DMS53 treated with DMSO at 0.1 percent for 48 hours (cell line): ENCODE measurements around the gene MAP2K6.
A peak's percentile ranks its signal among the peaks of the same experiment; 100 is the strongest.

Experiments used
- DNase-seq: peaks from one replicate; lab custom pipeline; 2025; ENCODE audit not compliant: unreplicated experiment; lab: John Stamatoyannopoulos, UW

MAP2K6 gene

DNA sequence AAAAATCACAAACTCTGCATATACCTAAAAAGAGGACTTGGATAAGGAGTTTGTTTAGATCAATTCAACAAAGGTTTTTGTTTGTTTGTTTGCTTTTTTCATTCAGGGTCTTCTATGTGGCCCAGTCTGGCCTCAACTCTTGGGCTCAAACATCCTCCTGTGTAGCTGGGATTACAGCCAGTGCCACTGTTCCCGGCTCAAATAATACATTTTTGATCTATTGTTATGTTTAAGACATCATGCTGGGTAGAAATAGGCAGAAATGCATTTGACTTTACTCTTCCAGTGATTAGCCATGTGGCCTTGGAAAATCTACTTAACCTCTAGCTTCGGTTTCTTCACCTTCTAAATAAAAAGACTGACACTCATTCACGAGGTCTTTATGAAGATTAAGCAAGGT is 11.5 kb downstream of the MAP2K6 start:
- no peak for DNase-seq

- no peak for DNase-seq
These were observed 13.1 kb downstream of the MAP2K6 start for GRCh38 chr17:69427486-69428197.

GRCh38 chr17:69428252-69428980 is 13.9 kb downstream of the MAP2K6 start:
- no peak for DNase-seq

GRCh38 chr17:69430488-69430887 is 16.0 kb downstream of the MAP2K6 start:
- DNase-seq = no peak

DNA sequence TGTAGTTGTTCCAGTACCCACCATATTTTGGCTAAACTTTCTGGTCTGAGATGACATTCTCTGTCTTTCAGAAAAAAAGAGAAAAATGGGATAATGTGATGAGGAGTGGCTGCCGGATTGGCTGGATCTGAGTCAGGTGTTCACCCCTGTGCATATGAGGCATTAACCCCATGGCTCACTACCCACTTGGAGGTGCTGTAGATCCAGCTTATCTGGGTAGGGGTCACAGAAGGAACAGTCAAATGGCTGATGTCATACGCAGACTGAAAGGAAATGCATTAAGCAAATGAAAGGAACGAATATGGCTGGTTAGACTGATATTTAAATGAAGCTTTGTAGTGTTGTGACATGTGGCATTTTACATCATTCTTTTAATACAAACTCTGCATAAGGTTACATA is 17.3 kb downstream of the MAP2K6 start:
- DNase-seq = no peak

- DNase-seq = no peak
These were observed 18.6 kb downstream of the MAP2K6 start for GRCh38 chr17:69433093-69433492.

DNA sequence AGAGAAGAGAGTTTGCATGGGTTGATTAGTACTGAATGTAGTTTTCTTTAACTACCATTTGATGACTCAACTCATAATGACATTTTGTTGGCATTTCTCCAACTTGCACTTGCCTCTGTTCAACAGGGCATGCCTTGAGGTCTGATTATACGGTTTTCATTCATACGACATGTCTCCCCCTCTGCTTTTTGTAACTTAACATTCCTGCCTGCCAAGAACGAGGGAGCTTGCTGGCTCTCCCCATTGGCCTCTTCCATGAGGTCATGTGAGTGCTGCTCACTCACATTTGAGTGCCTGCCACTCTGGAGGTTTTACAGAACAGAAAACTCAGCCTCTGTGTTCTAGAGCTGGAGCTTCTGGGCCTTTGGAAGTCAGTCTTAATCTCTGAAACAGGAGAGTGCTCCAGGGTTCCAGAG is 19.7 kb downstream of the MAP2K6 start:
- DNase-seq = peak; percentile 9

- no peak for DNase-seq
These were observed 21.6 kb downstream of the MAP2K6 start for GRCh38 chr17:69435971-69436696.

- DNase-seq = no peak
These were observed 23.0 kb downstream of the MAP2K6 start for GRCh38 chr17:69437475-69437874.

DNA sequence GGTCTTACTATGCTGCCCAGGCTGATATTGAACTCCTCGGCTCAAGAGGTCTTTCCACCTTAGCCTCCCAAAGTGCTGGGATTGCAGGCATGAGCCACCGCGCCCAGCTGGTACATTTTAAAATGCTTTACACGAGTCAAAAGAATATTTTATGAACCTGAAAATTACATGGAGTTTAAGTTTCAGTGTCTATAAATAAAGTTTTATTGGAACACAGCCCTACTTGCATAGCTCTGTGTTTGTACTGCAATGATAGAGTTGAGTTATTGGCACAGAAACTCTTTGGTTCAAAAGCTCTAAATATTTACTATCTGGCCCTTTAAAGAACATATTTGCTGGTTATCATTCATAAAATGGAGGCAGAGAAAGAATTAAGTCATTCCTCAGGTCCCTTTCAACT is 24.3 kb downstream of the MAP2K6 start:
- DNase-seq = no peak

GRCh38 chr17:69441179-69441578 is 26.7 kb downstream of the MAP2K6 start:
- DNase-seq = no peak

GRCh38 chr17:69443138-69443537 is 28.6 kb downstream of the MAP2K6 start:
- DNase-seq = peak; percentile 15

GRCh38 chr17:69444023-69444422 is 29.5 kb downstream of the MAP2K6 start:
- DNase-seq = no peak

GRCh38 chr17:69445132-69445531 is 30.6 kb downstream of the MAP2K6 start:
- DNase-seq = no peak

DNA sequence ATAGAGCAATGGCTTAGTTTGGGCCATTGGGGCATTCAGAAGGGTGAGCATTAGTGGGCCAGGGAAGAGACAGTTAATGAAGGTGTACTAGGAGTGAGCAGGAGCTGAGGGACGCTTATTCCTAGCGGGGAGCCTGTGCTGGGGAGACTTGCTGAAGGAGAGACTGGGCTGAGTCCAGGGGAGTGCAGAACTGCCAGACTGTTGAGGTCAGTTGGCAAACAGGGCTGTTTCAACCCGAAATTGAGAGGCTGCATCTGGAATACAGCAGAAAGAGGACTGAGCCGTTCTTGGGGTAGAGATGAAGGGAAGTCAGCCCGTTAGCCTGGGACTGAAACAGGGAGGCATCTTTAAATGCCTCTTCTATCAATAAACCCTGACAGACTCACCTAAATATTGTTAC is 33.2 kb downstream of the MAP2K6 start:
- no peak for DNase-seq

DNA sequence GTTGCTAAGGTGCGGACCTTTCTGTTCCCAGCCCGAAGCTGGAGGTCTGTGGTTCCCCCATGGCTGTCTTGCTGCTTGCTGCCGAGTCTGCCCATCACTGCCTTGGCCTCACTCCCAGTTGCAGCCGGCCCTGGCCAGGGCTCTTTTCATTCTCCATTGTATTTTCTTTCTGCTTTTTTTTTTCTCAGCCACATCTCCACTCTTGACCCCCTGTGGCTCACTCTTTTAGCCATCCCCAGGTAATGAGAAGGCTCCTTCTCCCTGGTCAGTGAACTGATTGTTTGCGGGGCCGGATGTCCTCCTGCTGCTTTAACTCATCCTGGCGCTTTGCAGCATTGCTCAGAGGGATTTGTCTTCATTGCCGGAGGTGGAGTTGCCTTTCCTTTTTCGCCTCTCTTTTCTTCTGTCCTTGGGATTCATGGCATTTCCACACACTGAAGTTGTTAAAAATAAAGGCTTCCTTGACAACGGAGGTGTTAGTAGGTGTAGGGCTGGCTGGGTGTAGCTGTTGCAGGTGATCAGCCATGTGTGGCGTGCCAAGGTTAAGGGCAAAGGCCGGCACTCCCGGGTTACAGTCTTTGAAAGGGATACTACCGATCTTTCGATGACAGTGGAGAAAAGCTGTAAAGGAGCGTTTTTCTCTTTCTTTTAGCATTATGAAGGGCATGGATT is 34.1 kb downstream of the MAP2K6 start:
- DNase-seq = no peak

DNA sequence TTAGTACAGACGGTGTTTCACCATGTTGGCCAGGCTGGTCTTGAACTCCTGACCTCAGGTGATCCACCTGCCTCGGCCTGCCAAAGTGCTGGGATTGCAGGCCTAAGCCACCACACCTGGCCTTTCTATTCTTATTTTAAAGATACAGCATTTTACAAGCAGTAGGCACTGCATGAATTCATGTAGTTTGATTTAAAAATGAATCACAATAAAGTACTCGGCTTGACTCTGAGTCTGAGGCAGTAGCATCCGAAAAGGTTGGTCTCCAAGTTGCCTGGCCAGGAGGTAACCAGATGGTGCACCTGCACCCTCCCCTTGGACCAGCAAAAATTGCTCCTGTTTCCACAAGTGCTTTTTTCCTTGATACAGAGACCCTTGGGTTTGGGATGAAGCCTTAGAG is 35.6 kb downstream of the MAP2K6 start:
- DNase-seq = no peak

GRCh38 chr17:69450918-69451317 is 36.4 kb downstream of the MAP2K6 start:
- no peak for DNase-seq

GRCh38 chr17:69451416-69452394 is 37.2 kb downstream of the MAP2K6 start:
- DNase-seq = no peak

- no peak for DNase-seq
These were observed 38.3 kb downstream of the MAP2K6 start for GRCh38 chr17:69452664-69453260.
